Esophagus muscularis mucosa (tissue), 4 donors: ENCODE measurements around the gene NOD1. TPM values are rescaled to one million over a fixed set of nuclear protein-coding genes. Genes with fewer than 3 reads are reported as not detected.
A peak's percentile ranks its signal among the peaks of the same experiment; 100 is the strongest.

ENCODE experiments used
- DNase-seq: peaks from one replicate; pipeline ENCODE4 v3.0.0-alpha.2; 2017; ENCODE audit errors: extremely low spot score
- H3K27ac ChIP-seq, 4 donors: fragments of 200-600 bp; sonication (generic); replicated peaks in 1 of 4; 1 replicate in 3 of 4; 2 replicates in 1 of 4; pipeline ENCODE4 v1.5.1; 2016 to 2019; ENCODE audit warnings: mild to moderate bottlenecking in 1 of 4
- H3K27me3 ChIP-seq, 4 donors: fragments of 200-600 bp; sonication (generic); one replicate each; pipeline versions ENCODE4 v1.5.1 to v1.6.0; 2016 to 2019
- H3K36me3 ChIP-seq, 4 donors: fragments of 200-600 bp; sonication (generic); one replicate each; pipeline ENCODE4 v1.5.1; 2016 to 2019
- H3K4me1 ChIP-seq, 4 donors: fragments of 200-600 bp; sonication (generic); one replicate each; pipeline ENCODE4 v1.5.1; 2016 to 2019
- H3K4me3 ChIP-seq, 4 donors: fragments of 200-600 bp; sonication (generic); 1 replicate in 2 of 4; 2 replicates in 2 of 4; pipeline ENCODE4 v1.5.1; 2016 to 2019; ENCODE audit warnings: mild to moderate bottlenecking in 4 of 4, moderate library complexity in 1 of 4
- H3K9me3 ChIP-seq, 4 donors: fragments of 200-600 bp; sonication (generic); 1 replicate in 3 of 4; 2 replicates in 1 of 4; pipeline ENCODE4 v1.5.1; 2016 to 2019
- CTCF ChIP-seq, 3 experiments: fragments of 200-600 bp in 2 of 3; fragments of 450-650 bp in 1 of 3; sonication (generic) in 2 of 3; IDR thresholded peaks; one replicate each; pipeline ENCODE4 v1.5.1; 2017 to 2019; ENCODE audit warnings: antibody characterized with exemption in 3 of 3, mild to moderate bottlenecking in 2 of 3, moderate library complexity in 1 of 3
- EP300 ChIP-seq: sonication (generic); formaldehyde crosslinking; IDR thresholded peaks from one replicate; pipeline ENCODE4 v1.6.1; 2017; ENCODE audit warnings: antibody characterized with exemption
- POLR2A ChIP-seq: fragments of 450-650 bp; IDR thresholded peaks from one replicate; pipeline ENCODE4 v1.6.1; 2017; ENCODE audit warnings: antibody characterized with exemption, moderate library complexity, mild to moderate bottlenecking, low read depth
- POLR2AphosphoS5 ChIP-seq, 2 donors: sonication (generic); formaldehyde crosslinking; IDR thresholded peaks; one replicate each; pipeline ENCODE4 v1.6.1; 2017; ENCODE audit warnings: antibody characterized with exemption in 2 of 2
- WGBS: methylation state at CpG from one replicate; pipeline ENCODE4 v1.1.5; 2018; 5-methylcytosine and 5-hydroxymethylcytosine counted together
- intact Hi-C: fragments of 100-400 bp; cut with DNase I; formaldehyde crosslinking; loops from one replicate; pipeline ENCODE4 v1.15.1; 2023
- total RNA-seq, 4 donors: library from RNA; depleted of rRNA; stranded (reverse); fragments of >200 nt; gene quantifications; one replicate each; pipeline versions ENCODE4 v1.1.0 to v1.2.1, GENCODE V29; 2016

The NOD1 gene
- total RNA-seq, 4 donors from 2014 or later, result 11.6 to 22.0 (median 13.0) TPM

GRCh38 chr7:30479202-30480120 is 877 bp upstream of the NOD1 start:
- H3K9me3 ChIP-seq, result no peaks in the 10 kb centered on the region
- peak overlapping the region; percentile 70 to 82 (median 74) for H3K4me3 ChIP-seq
- peak overlapping the region; percentile 90 to 97 (median 94) for H3K27ac ChIP-seq
- WGBS, result 83% methylated on average over 14 of the region's 14 CpGs
- peaks cover 0 to 2% (median 0%) of the 10 kb centered on the region in 4 donors for H3K36me3 ChIP-seq
- H3K27me3 ChIP-seq, result no peaks in the 10 kb centered on the region
- TF ChIP-seq POLR2AphosphoS5 (IDR thresholded peaks at IDR 0.05) (peak in 1 of 2 donors; percentile 13), EP300 (no peak)
- intact Hi-C loops, result loop anchor here (10.0 kb wide), 1 partner anchor 195 kb away; the partner anchor contains the start of gene ZNRF2
- peaks cover 42 to 49% (median 47%) of the 10 kb centered on the region in 4 donors for H3K4me1 ChIP-seq
- DNase-seq, result no peak

- Histone ChIP-seq H3K9me3 (no peaks in the 10 kb centered on the region), H3K4me1 (peaks cover 71 to 78% (median 74%) of the 10 kb centered on the region in 4 donors), H3K27me3 (no peaks in the 10 kb centered on the region), H3K36me3 (peaks cover 0 to 5% (median 0%) of the 10 kb centered on the region in 4 donors), H3K4me3 (peak overlapping the region in 2 of 4 donors; percentile 1 to 82), H3K27ac (peak overlapping the region; percentile 90 to 97 (median 94))
- WGBS, result 80% methylated on average over 10 of the region's 10 CpGs
- intact Hi-C loops, result loop anchor here (10.0 kb wide), 1 partner anchor 192 kb away; the partner anchor contains the start of gene ZNRF2
- TF ChIP-seq EP300 (no peak), POLR2AphosphoS5 (IDR thresholded peaks at IDR 0.05) (no peak), CTCF (IDR thresholded peaks at IDR 0.05) (no peak), POLR2A (no peak)
- no peak for DNase-seq
Measured at GRCh38 chr7:30476459-30477145, 2.0 kb downstream of the NOD1 start.

GRCh38 chr7:30475580-30475979 is 3.0 kb downstream of the NOD1 start:
- Histone ChIP-seq H3K4me1 (peaks cover 81 to 88% (median 84%) of the 10 kb centered on the region in 4 donors), H3K27ac (peak overlapping the region; percentile 50 to 87 (median 84)), H3K36me3 (peaks cover 0 to 5% (median 0%) of the 10 kb centered on the region in 4 donors), H3K9me3 (no peaks in the 10 kb centered on the region), H3K27me3 (no peaks in the 10 kb centered on the region), H3K4me3 (no peak overlapping the region)
- TF ChIP-seq CTCF (IDR thresholded peaks at IDR 0.05), result no peak
- TF ChIP-seq POLR2A, result no peak
- no peak for TF ChIP-seq POLR2AphosphoS5 (IDR thresholded peaks at IDR 0.05)
- TF ChIP-seq EP300, result no peak
- DNase-seq, result no peak
- intact Hi-C loops, result loop anchor here (10.0 kb wide), 1 partner anchor 191 kb away; the partner anchor contains the start of gene ZNRF2
- WGBS, result 50% methylated on average over 6 of the region's 6 CpGs

GRCh38 chr7:30474893-30475292 is 3.7 kb downstream of the NOD1 start:
- Histone ChIP-seq H3K4me3 (no peak overlapping the region), H3K27me3 (no peaks in the 10 kb centered on the region), H3K9me3 (no peaks in the 10 kb centered on the region), H3K36me3 (peaks cover 0 to 5% (median 0%) of the 10 kb centered on the region in 4 donors), H3K27ac (peak overlapping the region; percentile 84 to 87 (median 85)), H3K4me1 (peaks cover 88 to 93% (median 91%) of the 10 kb centered on the region in 4 donors)
- TF ChIP-seq POLR2A, result no peak
- TF ChIP-seq POLR2AphosphoS5 (IDR thresholded peaks at IDR 0.05), result peak in 1 of 2 donors; percentile 50
- DNase-seq, result no peak
- intact Hi-C loops, result loop anchor here (10.0 kb wide), 1 partner anchor 190 kb away; the partner anchor contains the start of gene ZNRF2
- WGBS, result 64% methylated on average over 2 of the region's 2 CpGs

- H3K4me1 ChIP-seq, result peaks cover 91 to 93% (median 92%) of the 10 kb centered on the region in 4 donors
Measured at GRCh38 chr7:30474485-30474884, 4.1 kb downstream of the NOD1 start.

More at GRCh38 chr7:30474485-30474884, 4.1 kb downstream of the NOD1 start:
- Histone ChIP-seq H3K4me3 (no peak overlapping the region), H3K27ac (peak overlapping the region; percentile 84 to 87 (median 85)), H3K27me3 (no peaks in the 10 kb centered on the region), H3K9me3 (no peaks in the 10 kb centered on the region), H3K36me3 (peaks cover 0 to 5% (median 0%) of the 10 kb centered on the region in 4 donors)
- TF ChIP-seq CTCF (IDR thresholded peaks at IDR 0.05), result no peak
- TF ChIP-seq POLR2AphosphoS5 (IDR thresholded peaks at IDR 0.05), result no peak
- TF ChIP-seq EP300, result no peak
- TF ChIP-seq POLR2A, result no peak
- intact Hi-C loops, result loop anchor here (10.0 kb wide), 1 partner anchor 190 kb away; the partner anchor contains the start of gene ZNRF2
- DNase-seq, result no peak
- WGBS, result 92% methylated on average over 10 of the region's 10 CpGs
